Psoas muscle (tissue), 8 donors: Measurements from ENCODE around the gene CYSRT1. TPM values are rescaled to one million over a fixed set of nuclear protein-coding genes. Genes with fewer than 3 reads are reported as not detected.

Experiments used
- ATAC-seq, 4 donors: fragments of 200-7000 bp; cut with Tn5 transposase; one replicate each; pipeline ENCODE4 v1.9.1; 2020; ENCODE audit warnings: moderate library complexity in 3 of 4, mild to moderate bottlenecking in 2 of 4
- DNase-seq, 2 donors: peaks; one replicate each; pipeline ENCODE4 v3.0.0-alpha.2; 2020
- H3K27ac ChIP-seq: fragments of 200-600 bp; one replicate; pipeline ENCODE4 v1.8.0; 2022
- H3K27me3 ChIP-seq, 3 donors: fragments of 200-600 bp in 1 of 3; one replicate each; pipeline versions ENCODE4 v1.6.1 to v1.8.0; 2013 to 2022; ENCODE audit warnings: low read length in 2 of 3, mild to moderate bottlenecking in 2 of 3, moderate library complexity in 1 of 3; ENCODE audit not compliant: insufficient read depth in 3 of 3
- H3K36me3 ChIP-seq, 2 donors: fragments of 200-600 bp in 1 of 2; one replicate each; pipeline versions ENCODE4 v1.6.1 to v1.8.0; 2013 to 2022; ENCODE audit warnings: low read depth in 1 of 2, mild to moderate bottlenecking in 1 of 2, moderate library complexity in 1 of 2; ENCODE audit not compliant: insufficient read depth in 1 of 2
- H3K4me1 ChIP-seq: fragments of 200-600 bp; one replicate; pipeline ENCODE4 v1.8.0; 2022
- H3K4me3 ChIP-seq: fragments of 200-600 bp; one replicate; pipeline ENCODE4 v1.8.0; 2022; ENCODE audit warnings: mild to moderate bottlenecking
- H3K9me3 ChIP-seq: fragments of 200-600 bp; one replicate; pipeline ENCODE4 v1.8.0; 2022
- WGBS, 3 donors: extraction: QIAGEN DNeasy Blood & Tissue Kit; methylation state at CpG; one replicate each; pipeline versions ENCODE4 v1.1.6 to v1.1.7; 2013; 5-methylcytosine and 5-hydroxymethylcytosine counted together
- intact Hi-C, 2 donors: fragments of 100-400 bp; cut with DNase I; formaldehyde crosslinking; loops; one replicate each; pipeline versions ENCODE4 v1.11.0 to v1.14.2; 2022
- polyA plus RNA-seq, 3 donors: library from polyadenylated mRNA; stranded (reverse); fragments of 200-250 nt; gene quantifications; one replicate each; pipeline ENCODE4 v1.2.3, GENCODE V29; 2013
- total RNA-seq, 4 donors: library from RNA; stranded (reverse); fragmentation: NEBNext Ultra II Directional in 2 of 4; extraction: Animal tissue kit (Norgen Biotek cat#: 25700) in 2 of 4; gene quantifications; one replicate each; pipeline versions ENCODE4 v1.2.1 to v1.2.4, GENCODE V29; 2021 to 2023
- TF ChIP-seq, protein P1 (sequence below): fragments of 200-600 bp; IDR thresholded peaks from one replicate; pipeline ENCODE4 v1.8.0; 2022; ENCODE audit warnings: antibody characterized with exemption
- donor health status: healthy with polysubstance abuse.
- donor health status: DM: no; HTN: no; CAD: no; lungs with moderate emphysema.
- donor health status: Bipolar disorder and iron deficiency.
- donor health status: healthy.
- donor health status: DM: yes; HTN: yes; CAD: no.
- donor health status: DM: no; HTN: no; CAD: no.
- donor health status: DM: no; HTN: no; CAD: no.
- donor health status: DM: yes; HTN: yes; CAD: no.

Gene CYSRT1
- total and polyA plus RNA-seq, 7 donors, result 0.08 to 1.1 (median 0.25) TPM; not detected in 1

DNA sequence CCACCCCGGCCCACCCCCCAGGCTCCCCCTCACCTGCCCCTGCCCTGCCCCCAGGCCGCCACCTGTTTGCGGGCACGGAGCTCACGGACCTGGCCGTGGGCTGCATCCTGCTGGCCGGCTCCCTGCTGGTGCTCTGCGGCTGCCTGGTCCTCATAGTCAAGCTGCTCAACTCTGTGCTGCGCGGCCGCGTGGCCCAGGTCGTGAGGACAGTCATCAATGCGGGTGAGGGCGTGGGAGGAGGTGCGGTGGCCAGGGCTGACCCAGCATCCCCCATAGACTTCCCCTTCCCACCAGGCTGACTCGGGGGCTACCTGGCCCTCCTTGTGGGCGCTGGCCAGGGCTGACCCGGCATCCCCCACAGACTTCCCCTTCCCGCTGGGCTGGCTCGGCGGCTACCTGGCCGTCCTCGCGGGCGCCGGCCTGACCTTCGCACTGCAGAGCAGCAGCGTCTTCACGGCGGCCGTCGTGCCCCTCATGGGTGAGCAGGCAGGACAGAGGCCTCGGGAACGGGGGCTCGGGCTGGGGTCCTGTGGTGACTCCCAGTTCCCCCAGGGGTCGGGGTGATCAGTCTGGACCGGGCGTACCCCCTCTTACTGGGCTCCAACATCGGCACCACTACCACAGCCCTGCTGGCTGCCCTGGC is 9.2 kb downstream of the CYSRT1 start:
- Histone ChIP-seq H3K27ac (no peak overlapping the region), H3K36me3 (no peaks in the 10 kb centered on the region), H3K27me3 (peaks cover 0 to 15% (median 13%) of the 10 kb centered on the region in 3 donors), H3K4me1 (peaks cover 30% of the 10 kb centered on the region), H3K4me3 (no peak overlapping the region), H3K9me3 (no peaks in the 10 kb centered on the region)
- TF ChIP-seq, protein P1, sequence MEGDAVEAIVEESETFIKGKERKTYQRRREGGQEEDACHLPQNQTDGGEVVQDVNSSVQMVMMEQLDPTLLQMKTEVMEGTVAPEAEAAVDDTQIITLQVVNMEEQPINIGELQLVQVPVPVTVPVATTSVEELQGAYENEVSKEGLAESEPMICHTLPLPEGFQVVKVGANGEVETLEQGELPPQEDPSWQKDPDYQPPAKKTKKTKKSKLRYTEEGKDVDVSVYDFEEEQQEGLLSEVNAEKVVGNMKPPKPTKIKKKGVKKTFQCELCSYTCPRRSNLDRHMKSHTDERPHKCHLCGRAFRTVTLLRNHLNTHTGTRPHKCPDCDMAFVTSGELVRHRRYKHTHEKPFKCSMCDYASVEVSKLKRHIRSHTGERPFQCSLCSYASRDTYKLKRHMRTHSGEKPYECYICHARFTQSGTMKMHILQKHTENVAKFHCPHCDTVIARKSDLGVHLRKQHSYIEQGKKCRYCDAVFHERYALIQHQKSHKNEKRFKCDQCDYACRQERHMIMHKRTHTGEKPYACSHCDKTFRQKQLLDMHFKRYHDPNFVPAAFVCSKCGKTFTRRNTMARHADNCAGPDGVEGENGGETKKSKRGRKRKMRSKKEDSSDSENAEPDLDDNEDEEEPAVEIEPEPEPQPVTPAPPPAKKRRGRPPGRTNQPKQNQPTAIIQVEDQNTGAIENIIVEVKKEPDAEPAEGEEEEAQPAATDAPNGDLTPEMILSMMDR, result no peak
- no peak for ATAC-seq
- DNase-seq, result no peak
- intact Hi-C loops, result no loop called here
- 51 to 74% (median 64%) methylated on average over 27 to 40 of the region's 40 CpGs for WGBS, 3 donors

DNA sequence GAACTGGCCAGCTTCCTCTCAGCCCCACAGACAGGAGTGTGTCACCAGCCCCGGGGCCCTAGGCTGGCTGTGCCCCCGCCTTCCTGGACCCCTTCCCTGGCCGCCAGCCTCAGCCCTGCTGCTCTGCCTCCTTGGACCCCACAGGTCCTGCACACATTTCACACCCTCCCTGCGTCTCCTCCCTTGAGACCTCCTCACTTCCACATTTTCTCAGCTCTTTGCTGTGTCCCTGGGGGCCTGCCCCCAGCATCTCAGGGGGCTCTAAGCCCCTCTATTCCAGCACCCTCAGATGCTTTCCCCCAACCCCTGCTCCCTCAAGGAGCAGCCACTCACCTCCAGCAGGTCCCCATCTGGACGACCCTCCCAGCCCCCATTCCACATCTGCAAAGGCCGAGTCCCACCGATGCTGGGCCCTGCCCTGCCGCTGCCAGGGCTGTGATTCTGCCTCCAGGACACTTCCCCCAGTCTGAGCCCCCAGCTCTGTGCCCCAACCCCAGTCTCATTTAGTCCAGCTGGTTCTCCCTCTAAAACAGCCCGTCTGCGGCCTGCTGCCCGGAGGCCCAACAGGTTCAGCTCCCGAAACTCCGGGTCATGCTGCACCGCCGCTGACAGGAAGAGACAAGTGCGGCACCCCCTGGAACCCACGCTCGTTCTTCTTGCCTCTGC is 9.9 kb downstream of the CYSRT1 start:
- TF ChIP-seq, protein P1, result no peak
- H3K36me3 ChIP-seq, result no peaks in the 10 kb centered on the region
- DNase-seq, result no peak
- H3K4me1 ChIP-seq, result peaks cover 37% of the 10 kb centered on the region
- intact Hi-C loops, result no loop called here
- no peak overlapping the region for H3K27ac ChIP-seq
- peaks cover 0 to 15% (median 6%) of the 10 kb centered on the region in 3 donors for H3K27me3 ChIP-seq
- H3K4me3 ChIP-seq, result no peak overlapping the region
- WGBS, 3 donors, result 67 to 84% (median 74%) methylated on average over 16 to 18 of the region's 18 CpGs
- H3K9me3 ChIP-seq, result no peaks in the 10 kb centered on the region
- no peak for ATAC-seq

DNA sequence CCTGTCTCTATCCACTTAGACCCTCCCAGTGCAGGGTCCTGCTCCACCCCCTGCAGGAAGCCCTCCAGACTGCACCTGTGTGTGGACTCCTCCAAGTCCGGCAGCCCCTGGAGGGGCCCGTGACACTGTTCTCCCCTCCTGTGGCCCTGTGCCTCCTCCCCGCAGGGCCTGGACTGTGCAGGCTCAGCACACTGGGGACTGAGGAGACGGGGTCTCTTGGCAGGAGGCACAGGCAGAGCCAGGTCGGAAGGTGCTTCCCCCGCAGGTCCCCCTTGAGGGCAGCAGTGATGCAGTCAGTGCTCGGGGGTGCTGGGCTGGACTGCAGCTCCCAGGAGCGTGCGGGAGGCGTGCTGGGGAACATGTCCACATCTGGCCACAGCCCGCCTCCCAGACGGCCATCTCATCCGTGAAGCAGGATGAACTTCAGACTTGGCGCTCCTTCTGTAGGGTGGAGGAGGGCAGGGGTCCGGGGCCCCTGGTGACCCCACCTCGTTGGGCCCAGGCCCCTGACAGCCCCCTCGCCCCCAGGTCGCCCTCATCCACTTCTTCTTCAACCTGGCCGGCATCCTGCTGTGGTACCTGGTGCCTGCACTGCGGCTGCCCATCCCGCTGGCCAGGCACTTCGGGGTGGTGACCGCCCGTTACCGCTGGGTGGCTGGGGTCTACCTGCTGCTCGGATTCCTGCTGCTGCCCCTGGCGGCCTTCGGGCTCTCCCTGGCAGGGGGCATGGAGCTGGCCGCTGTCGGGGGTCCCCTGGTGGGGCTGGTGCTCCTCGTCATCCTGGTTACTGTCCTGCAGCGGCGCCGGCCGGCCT is 10.7 kb downstream of the CYSRT1 start:
- ATAC-seq (no peak), DNase-seq (no peak)
- WGBS, 3 donors, result 63 to 71% (median 66%) methylated on average over 26 to 35 of the region's 35 CpGs
- intact Hi-C loops, result no loop called here
- Histone ChIP-seq H3K4me1 (peaks cover 37% of the 10 kb centered on the region), H3K27ac (no peak overlapping the region), H3K4me3 (peak overlapping the region; percentile 59), H3K27me3 (peaks cover 0 to 15% (median 0%) of the 10 kb centered on the region in 3 donors), H3K9me3 (no peaks in the 10 kb centered on the region), H3K36me3 (no peaks in the 10 kb centered on the region)
- TF ChIP-seq, protein P1, result no peak

- H3K36me3 ChIP-seq, result no peaks in the 10 kb centered on the region
- intact Hi-C loops, result no loop called here
- H3K27ac ChIP-seq, result peak overlapping the region; percentile 85
Measured at GRCh38 chr9:137236238-137236935, 11.4 kb downstream of the CYSRT1 start.

More at GRCh38 chr9:137236238-137236935, 11.4 kb downstream of the CYSRT1 start:
- Histone ChIP-seq H3K4me3 (peak overlapping the region; percentile 59), H3K4me1 (peaks cover 37% of the 10 kb centered on the region), H3K9me3 (no peaks in the 10 kb centered on the region), H3K27me3 (peaks cover 0 to 13% (median 0%) of the 10 kb centered on the region in 3 donors)
- peak; percentile 87 to 94 for DNase-seq
- peak; percentile 58 to 77 (median 68) for ATAC-seq
- TF ChIP-seq, protein P1, result peak; percentile 91
- 8 to 10% (median 10%) methylated on average over 21 to 31 of the region's 31 CpGs for WGBS, 3 donors
